Liver (tissue), 9 donors: ENCODE measurements around the gene DPH3. TPM values are rescaled to one million over a fixed set of nuclear protein-coding genes. Genes with fewer than 3 reads are reported as not detected.

Source experiments
- DNase-seq: peaks from one replicate; pipeline ENCODE4 v3.0.0-alpha.2; 2017; ENCODE audit warnings: low spot score
- H3K27ac ChIP-seq, 2 donors: one replicate each; pipeline ENCODE4 v1.7.0; 2013; ENCODE audit warnings: inconsistent platforms in 2 of 2, low read length in 2 of 2, control low read depth in 1 of 2, low read depth in 1 of 2, mild to moderate bottlenecking in 1 of 2
- H3K27me3 ChIP-seq, 4 donors: one replicate each; pipeline versions ENCODE4 v1.6.1 to v1.7.0; 2013; ENCODE audit warnings: low read length in 3 of 4, inconsistent platforms in 1 of 4, mild to moderate bottlenecking in 1 of 4, moderate library complexity in 1 of 4; ENCODE audit not compliant: control insufficient read depth in 4 of 4, insufficient read depth in 4 of 4
- H3K36me3 ChIP-seq, 4 donors: one replicate each; pipeline versions ENCODE4 v1.6.1 to v1.7.0; 2013; ENCODE audit warnings: low read length in 3 of 4, mild to moderate bottlenecking in 3 of 4, low read depth in 1 of 4, moderate library complexity in 1 of 4; ENCODE audit not compliant: control insufficient read depth in 4 of 4, insufficient read depth in 3 of 4
- H3K4me1 ChIP-seq, 4 donors: one replicate each; pipeline versions ENCODE4 v1.6.1 to v1.7.0; 2013; ENCODE audit warnings: low read length in 3 of 4, mild to moderate bottlenecking in 3 of 4, moderate library complexity in 1 of 4; ENCODE audit not compliant: control insufficient read depth in 4 of 4, insufficient read depth in 4 of 4
- H3K4me3 ChIP-seq, 3 donors: one replicate each; pipeline versions ENCODE4 v1.6.1 to v1.7.0; 2013; ENCODE audit warnings: low read length in 3 of 3, control low read depth in 1 of 3, low read depth in 1 of 3, mild to moderate bottlenecking in 1 of 3
- H3K9ac ChIP-seq, 2 donors: one replicate each; pipeline ENCODE4 v1.7.0; 2013; ENCODE audit warnings: low read length in 2 of 2, mild to moderate bottlenecking in 2 of 2, moderate library complexity in 2 of 2, control low read depth in 1 of 2, low read depth in 1 of 2
- H3K9me3 ChIP-seq, 4 donors: one replicate each; pipeline versions ENCODE4 v1.6.1 to v1.7.0; 2013; ENCODE audit warnings: low read length in 3 of 4; ENCODE audit not compliant: control insufficient read depth in 4 of 4
- EGR1 ChIP-seq, 2 donors: IDR thresholded peaks; 2 replicates each; pipeline ENCODE4 v1.6.1; 2016 to 2018; ENCODE audit warnings: antibody characterized with exemption in 2 of 2, low read depth in 2 of 2
- FOXA1 ChIP-seq: IDR thresholded peaks from 2 replicates; pipeline ENCODE4 v1.6.1; 2016; ENCODE audit warnings: antibody characterized with exemption
- HNF4G ChIP-seq: IDR thresholded peaks from 2 replicates; pipeline ENCODE4 v1.6.1; 2016; ENCODE audit warnings: antibody characterized with exemption
- JUND ChIP-seq, 2 donors: IDR thresholded peaks; 2 replicates each; pipeline ENCODE4 v1.6.1; 2016; ENCODE audit warnings: antibody characterized with exemption in 2 of 2
- RAD21 ChIP-seq, 2 donors: IDR thresholded peaks; 2 replicates each; pipeline ENCODE4 v1.6.1; 2016; ENCODE audit warnings: antibody characterized with exemption in 2 of 2, mild to moderate bottlenecking in 2 of 2
- WGBS: extraction: QIAGEN DNeasy Blood & Tissue Kit; methylation state at CpG from one replicate; pipeline ENCODE4 v1.1.7; 2013; 5-methylcytosine and 5-hydroxymethylcytosine counted together
- polyA plus RNA-seq, 2 donors: library from polyadenylated mRNA; stranded (reverse) in 1 of 2; unstranded in 1 of 2; fragments of 200-250 nt in 1 of 2; fragments of >200 nt in 1 of 2; fragmentation: Nextera tagmentation in 1 of 2; extraction: Ambion mirVana in 1 of 2; gene quantifications; one replicate each; pipeline versions ENCODE4 v1.2.1 to v1.2.3, GENCODE V29; 2013 to 2015
- total RNA-seq, 2 donors: library from RNA; depleted of rRNA; stranded (reverse); fragments of >200 nt; gene quantifications; one replicate each; pipeline ENCODE4 v1.2.3, GENCODE V29; 2014
- TF ChIP-seq, protein P1 (sequence below): IDR thresholded peaks from 2 replicates; pipeline ENCODE4 v1.6.1; 2016; ENCODE audit warnings: antibody characterized with exemption
- TF ChIP-seq, protein P2 (sequence below): fragments of 150-350 bp; IDR thresholded peaks from 2 replicates; pipeline ENCODE4 v1.5.1; 2017; ENCODE audit warnings: improper control_type of control experiment, low read depth, low read length; ENCODE audit not compliant: missing input control
- TF ChIP-seq, protein P3 (sequence below): IDR thresholded peaks from 2 replicates; pipeline ENCODE4 v1.6.1; 2016; ENCODE audit warnings: antibody characterized with exemption
- TF ChIP-seq, protein P4 (sequence below): IDR thresholded peaks from 2 replicates; pipeline ENCODE4 v1.6.1; 2016; ENCODE audit warnings: antibody characterized with exemption, mild to moderate bottlenecking
- donor health status: healthy.
- donor health status: healthy.
- donor health status: healthy.
- donor health status: healthy.
- donor health status: healthy.

Gene DPH3
- total and polyA plus RNA-seq, 4 donors, result 7.8 to 19.1 (median 11.6) TPM

DNA sequence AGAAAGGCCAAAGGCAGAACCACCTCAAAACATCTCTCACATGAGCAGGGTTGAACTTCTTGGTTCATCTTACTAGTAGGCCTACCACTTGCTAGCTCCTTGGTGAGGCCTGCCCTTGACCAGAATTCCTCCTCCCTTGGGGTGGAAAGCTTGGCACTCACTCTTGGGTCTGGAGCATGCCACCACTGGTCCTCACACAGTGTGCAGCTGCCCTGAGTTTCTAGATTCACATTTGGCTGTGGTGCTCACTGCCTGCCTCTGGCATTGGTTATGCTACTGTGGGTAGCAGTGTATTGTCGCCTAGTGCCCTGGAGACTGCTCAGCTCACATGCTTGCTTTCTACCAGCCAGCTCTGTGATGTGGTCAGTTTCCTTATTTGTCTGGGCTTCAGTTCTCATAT, 23.9 kb upstream of the DPH3 start (continued):
- TF ChIP-seq, protein P1, sequence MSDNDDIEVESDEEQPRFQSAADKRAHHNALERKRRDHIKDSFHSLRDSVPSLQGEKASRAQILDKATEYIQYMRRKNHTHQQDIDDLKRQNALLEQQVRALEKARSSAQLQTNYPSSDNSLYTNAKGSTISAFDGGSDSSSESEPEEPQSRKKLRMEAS, result no peak
- TF ChIP-seq JUND (IDR thresholded peaks at IDR 0.05), result no peak
- TF ChIP-seq, protein P2, sequence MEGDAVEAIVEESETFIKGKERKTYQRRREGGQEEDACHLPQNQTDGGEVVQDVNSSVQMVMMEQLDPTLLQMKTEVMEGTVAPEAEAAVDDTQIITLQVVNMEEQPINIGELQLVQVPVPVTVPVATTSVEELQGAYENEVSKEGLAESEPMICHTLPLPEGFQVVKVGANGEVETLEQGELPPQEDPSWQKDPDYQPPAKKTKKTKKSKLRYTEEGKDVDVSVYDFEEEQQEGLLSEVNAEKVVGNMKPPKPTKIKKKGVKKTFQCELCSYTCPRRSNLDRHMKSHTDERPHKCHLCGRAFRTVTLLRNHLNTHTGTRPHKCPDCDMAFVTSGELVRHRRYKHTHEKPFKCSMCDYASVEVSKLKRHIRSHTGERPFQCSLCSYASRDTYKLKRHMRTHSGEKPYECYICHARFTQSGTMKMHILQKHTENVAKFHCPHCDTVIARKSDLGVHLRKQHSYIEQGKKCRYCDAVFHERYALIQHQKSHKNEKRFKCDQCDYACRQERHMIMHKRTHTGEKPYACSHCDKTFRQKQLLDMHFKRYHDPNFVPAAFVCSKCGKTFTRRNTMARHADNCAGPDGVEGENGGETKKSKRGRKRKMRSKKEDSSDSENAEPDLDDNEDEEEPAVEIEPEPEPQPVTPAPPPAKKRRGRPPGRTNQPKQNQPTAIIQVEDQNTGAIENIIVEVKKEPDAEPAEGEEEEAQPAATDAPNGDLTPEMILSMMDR, result no peak

DNA sequence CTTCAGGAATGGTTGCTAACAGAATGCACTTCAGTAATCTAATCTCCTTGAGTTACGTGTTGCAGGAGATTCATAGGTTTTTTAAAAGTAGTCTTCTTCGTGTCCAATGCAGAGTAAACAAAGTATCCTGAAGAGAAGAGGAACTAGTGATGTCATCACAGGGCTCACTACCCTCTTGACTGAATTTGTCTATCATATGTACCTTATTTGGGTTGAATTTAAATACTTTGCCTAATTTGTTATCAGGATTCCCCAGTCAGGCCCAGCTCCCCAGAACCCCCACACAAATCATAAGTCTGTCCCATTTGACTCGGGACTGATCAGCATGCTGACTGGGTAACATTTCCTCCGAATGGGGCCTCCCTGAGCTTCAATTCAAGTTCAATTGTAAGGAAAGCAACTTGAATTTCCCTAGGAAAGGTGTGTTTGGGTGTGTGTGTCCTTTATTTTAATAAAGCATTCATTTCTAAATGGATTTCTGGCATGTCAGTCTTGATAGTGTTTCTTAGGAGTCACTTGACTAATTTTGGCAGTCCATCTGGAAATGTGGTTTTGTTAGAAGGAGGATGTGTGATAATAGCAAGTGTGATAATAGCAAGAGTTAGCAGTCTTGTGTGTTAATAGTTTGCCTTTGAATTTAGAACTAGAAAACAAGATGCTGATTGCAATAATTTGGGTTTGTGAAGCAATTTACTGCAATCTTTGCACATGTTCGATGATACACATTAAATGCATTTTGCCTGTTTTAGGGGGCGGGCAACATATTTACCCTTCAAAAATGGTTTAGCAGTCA, 22.2 kb upstream of the DPH3 start:
- Histone ChIP-seq H3K27ac (peak overlapping the region in 1 of 2 donors; percentile 48), H3K9ac (peak overlapping the region in 1 of 2 donors; percentile 6), H3K4me3 (no peak overlapping the region), H3K4me1 (peaks cover 0 to 6% (median 3%) of the 10 kb centered on the region in 4 donors), H3K9me3 (no peaks in the 10 kb centered on the region), H3K36me3 (peaks cover 2 to 25% (median 10%) of the 10 kb centered on the region in 4 donors), H3K27me3 (no peaks in the 10 kb centered on the region)
- WGBS, result 73% methylated on average over 6 of the region's 6 CpGs
- TF ChIP-seq, protein P1, result no peak
- no peak for TF ChIP-seq HNF4G
- no peak for TF ChIP-seq JUND (IDR thresholded peaks at IDR 0.05)
- TF ChIP-seq, protein P3, sequence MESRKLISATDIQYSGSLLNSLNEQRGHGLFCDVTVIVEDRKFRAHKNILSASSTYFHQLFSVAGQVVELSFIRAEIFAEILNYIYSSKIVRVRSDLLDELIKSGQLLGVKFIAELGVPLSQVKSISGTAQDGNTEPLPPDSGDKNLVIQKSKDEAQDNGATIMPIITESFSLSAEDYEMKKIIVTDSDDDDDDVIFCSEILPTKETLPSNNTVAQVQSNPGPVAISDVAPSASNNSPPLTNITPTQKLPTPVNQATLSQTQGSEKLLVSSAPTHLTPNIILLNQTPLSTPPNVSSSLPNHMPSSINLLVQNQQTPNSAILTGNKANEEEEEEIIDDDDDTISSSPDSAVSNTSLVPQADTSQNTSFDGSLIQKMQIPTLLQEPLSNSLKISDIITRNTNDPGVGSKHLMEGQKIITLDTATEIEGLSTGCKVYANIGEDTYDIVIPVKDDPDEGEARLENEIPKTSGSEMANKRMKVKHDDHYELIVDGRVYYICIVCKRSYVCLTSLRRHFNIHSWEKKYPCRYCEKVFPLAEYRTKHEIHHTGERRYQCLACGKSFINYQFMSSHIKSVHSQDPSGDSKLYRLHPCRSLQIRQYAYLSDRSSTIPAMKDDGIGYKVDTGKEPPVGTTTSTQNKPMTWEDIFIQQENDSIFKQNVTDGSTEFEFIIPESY, result no peak
- TF ChIP-seq RAD21 (IDR thresholded peaks at IDR 0.05), result no peak
- TF ChIP-seq, protein P2, result no peak
- TF ChIP-seq EGR1 (IDR thresholded peaks at IDR 0.05; ENCODE audit: low read depth in 2 of 2), result no peak
- TF ChIP-seq FOXA1, result no peak
- TF ChIP-seq, protein P4, sequence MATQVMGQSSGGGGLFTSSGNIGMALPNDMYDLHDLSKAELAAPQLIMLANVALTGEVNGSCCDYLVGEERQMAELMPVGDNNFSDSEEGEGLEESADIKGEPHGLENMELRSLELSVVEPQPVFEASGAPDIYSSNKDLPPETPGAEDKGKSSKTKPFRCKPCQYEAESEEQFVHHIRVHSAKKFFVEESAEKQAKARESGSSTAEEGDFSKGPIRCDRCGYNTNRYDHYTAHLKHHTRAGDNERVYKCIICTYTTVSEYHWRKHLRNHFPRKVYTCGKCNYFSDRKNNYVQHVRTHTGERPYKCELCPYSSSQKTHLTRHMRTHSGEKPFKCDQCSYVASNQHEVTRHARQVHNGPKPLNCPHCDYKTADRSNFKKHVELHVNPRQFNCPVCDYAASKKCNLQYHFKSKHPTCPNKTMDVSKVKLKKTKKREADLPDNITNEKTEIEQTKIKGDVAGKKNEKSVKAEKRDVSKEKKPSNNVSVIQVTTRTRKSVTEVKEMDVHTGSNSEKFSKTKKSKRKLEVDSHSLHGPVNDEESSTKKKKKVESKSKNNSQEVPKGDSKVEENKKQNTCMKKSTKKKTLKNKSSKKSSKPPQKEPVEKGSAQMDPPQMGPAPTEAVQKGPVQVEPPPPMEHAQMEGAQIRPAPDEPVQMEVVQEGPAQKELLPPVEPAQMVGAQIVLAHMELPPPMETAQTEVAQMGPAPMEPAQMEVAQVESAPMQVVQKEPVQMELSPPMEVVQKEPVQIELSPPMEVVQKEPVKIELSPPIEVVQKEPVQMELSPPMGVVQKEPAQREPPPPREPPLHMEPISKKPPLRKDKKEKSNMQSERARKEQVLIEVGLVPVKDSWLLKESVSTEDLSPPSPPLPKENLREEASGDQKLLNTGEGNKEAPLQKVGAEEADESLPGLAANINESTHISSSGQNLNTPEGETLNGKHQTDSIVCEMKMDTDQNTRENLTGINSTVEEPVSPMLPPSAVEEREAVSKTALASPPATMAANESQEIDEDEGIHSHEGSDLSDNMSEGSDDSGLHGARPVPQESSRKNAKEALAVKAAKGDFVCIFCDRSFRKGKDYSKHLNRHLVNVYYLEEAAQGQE, result no peak
- DNase-seq, result no peak
